OCI-LY7 (cell line): Measurements from ENCODE around the gene ZNF513. TPM values are rescaled to one million over a fixed set of nuclear protein-coding genes. Genes with fewer than 3 reads are reported as not detected.

Experiments
- BruUV-seq: library from RNA; stranded (reverse); fragments of 400-500 nt; replicated peaks from 2 replicates; lab custom pipeline; 2021; lab: Mats Ljungman, UMichigan
- CTCF ChIA-PET: fragments of 300-600 bp; sonication (Branson Sonifier 250); formaldehyde crosslinking; loops from one replicate; lab custom pipeline; 2022; ENCODE audit warnings: antibody characterized with exemption; ENCODE audit not compliant: unreplicated experiment; lab: Charles Lee
- POLR2A ChIA-PET: fragments of 300-600 bp; sonication (Branson Sonifier 250); formaldehyde crosslinking; loops from one replicate; lab custom pipeline; 2022; ENCODE audit warnings: antibody characterized with exemption; lab: Charles Lee
- DNase-seq: peaks from one replicate; pipeline ENCODE4 v3.0.0-alpha.2; 2015; ENCODE audit warnings: low spot score
- H2AFZ ChIP-seq: fragments of 200-600 bp; sonication (generic), shearing (Covaris generic); 2 replicates; pipeline ENCODE4 v1.6.1; 2014; ENCODE audit warnings: mild to moderate bottlenecking, antibody characterized with exemption, low read length, moderate library complexity
- H3K27ac ChIP-seq: fragments of 200-600 bp; sonication (generic); 2 replicates; pipeline ENCODE4 v1.5.1; 2014; ENCODE audit warnings: mixed run types, low read depth, mild to moderate bottlenecking, moderate library complexity, low read length, inconsistent platforms; ENCODE audit not compliant: poor library complexity, severe bottlenecking
- H3K36me3 ChIP-seq: fragments of 200-600 bp; sonication (generic); 2 replicates; pipeline ENCODE4 v1.6.1; 2014; ENCODE audit warnings: mild to moderate bottlenecking, antibody characterized with exemption, low read length, moderate library complexity, mixed read lengths; ENCODE audit not compliant: insufficient read depth
- H3K4me1 ChIP-seq: fragments of 200-600 bp; sonication (generic); 2 replicates; pipeline ENCODE4 v1.5.1; 2014; ENCODE audit warnings: mild to moderate bottlenecking, low read length; ENCODE audit not compliant: insufficient read depth, poor library complexity, severe bottlenecking
- H3K4me2 ChIP-seq: fragments of 200-600 bp; sonication (generic); 2 replicates; pipeline ENCODE4 v1.6.1; 2014; ENCODE audit warnings: mild to moderate bottlenecking, low read length
- H3K4me3 ChIP-seq: fragments of 200-600 bp; sonication (generic); 2 replicates; pipeline ENCODE4 v1.5.1; 2014; ENCODE audit warnings: mild to moderate bottlenecking, low read depth, low read length; ENCODE audit not compliant: poor library complexity, severe bottlenecking
- H3K79me2 ChIP-seq: fragments of 200-600 bp; sonication (generic); 2 replicates; pipeline ENCODE4 v1.6.1; 2016; ENCODE audit warnings: low read depth, mild to moderate bottlenecking, low read length, moderate library complexity, mixed read lengths; ENCODE audit not compliant: insufficient read depth
- H3K9me2 ChIP-seq: fragments of 200-600 bp; sonication (generic); 2 replicates; pipeline ENCODE4 v1.6.1; 2016; ENCODE audit warnings: mild to moderate bottlenecking, low read length, mixed read lengths; ENCODE audit not compliant: insufficient read depth
- H3K9me3 ChIP-seq: fragments of 200-600 bp; sonication (generic); 2 replicates; pipeline ENCODE4 v1.6.1; 2014; ENCODE audit warnings: mild to moderate bottlenecking, mixed run types, low read length, mixed read lengths
- H4K20me1 ChIP-seq: fragments of 200-600 bp; sonication (generic); 2 replicates; pipeline ENCODE4 v1.6.1; 2014; ENCODE audit warnings: mild to moderate bottlenecking, antibody characterized with exemption, low read length, moderate library complexity, mixed read lengths; ENCODE audit not compliant: insufficient read depth
- CTCF ChIP-seq: fragments of 200-600 bp; sonication (generic); conservative IDR thresholded peaks from 2 replicates; pipeline ENCODE4 v1.5.1; 2014; ENCODE audit warnings: mild to moderate bottlenecking, antibody characterized with exemption, low read length, moderate library complexity, mixed read lengths
- EZH2phosphoT487 ChIP-seq: fragments of 200-600 bp; sonication (generic); IDR thresholded peaks from 2 replicates; pipeline ENCODE4 v1.6.1; 2018; ENCODE audit warnings: low read depth, borderline replicate concordance, mild to moderate bottlenecking, mixed run types, antibody characterized with exemption, low read length, moderate library complexity, mixed read lengths
- intact Hi-C: fragments of 100-400 bp; cut with micrococcal nuclease; formaldehyde crosslinking; loops from one replicate; pipeline ENCODE4 v1.10.0; 2022; ENCODE audit not compliant: unreplicated experiment
- total RNA-seq, 2 experiments: library from RNA; depleted of rRNA in 1 of 2; stranded (reverse); fragments of >200 nt in 1 of 2; shearing (Covaris generic) in 1 of 2; gene quantifications; 2 replicates each; pipeline ENCODE4 v1.2.3, GENCODE V29; 2014 to 2022

Gene ZNF513
- total RNA-seq, 2 experiments from 2014 or later: 10.0 to 10.9 TPM

GRCh38 chr2:27347641-27348040, 32.9 kb downstream of the ZNF513 start:
- no peak for TF ChIP-seq CTCF
- TF ChIP-seq EZH2phosphoT487: no peak
- peaks cover 14% of the 10 kb centered on the region for H3K4me1 ChIP-seq
- no peaks in the 10 kb centered on the region for H3K9me2 ChIP-seq
- no peak overlapping the region for H3K4me3 ChIP-seq
- no TSS peak for BruUV-seq
- POLR2A ChIA-PET: interaction anchor here (0.6 kb wide), 3 partner anchors 236 to 385 kb away, joined by 3 to 4 read pairs (median 3); no protein-coding TSS in a partner anchor
- H3K36me3 ChIP-seq: peaks cover 41% of the 10 kb centered on the region
- H3K9me3 ChIP-seq: no peaks in the 10 kb centered on the region
- H3K4me2 ChIP-seq: no peak overlapping the region
- H4K20me1 ChIP-seq: no peaks in the 10 kb centered on the region
- peaks cover 71% of the 10 kb centered on the region for H3K79me2 ChIP-seq
- no peak overlapping the region for H3K27ac ChIP-seq
- H2AFZ ChIP-seq: no peak overlapping the region
- intact Hi-C loops: no loop called here
- CTCF ChIA-PET: no interaction called here
- DNase-seq: no peak

- H3K27ac ChIP-seq: no peak overlapping the region
- intact Hi-C loops: no loop called here
- no peak overlapping the region for H2AFZ ChIP-seq
- no peaks in the 10 kb centered on the region for H3K79me2 ChIP-seq
- H4K20me1 ChIP-seq: no peaks in the 10 kb centered on the region
- BruUV-seq: no TSS peak
- H3K9me2 ChIP-seq: no peaks in the 10 kb centered on the region
- DNase-seq: no peak
- no peak overlapping the region for H3K4me2 ChIP-seq
- ChIA-PET CTCF (no interaction called here), POLR2A (interaction anchor here (0.6 kb wide), 1 partner anchor 100 kb away, joined by 3 read pairs; no protein-coding TSS in a partner anchor)
- TF ChIP-seq CTCF: no peak
- TF ChIP-seq EZH2phosphoT487: no peak
- H3K4me1 ChIP-seq: no peaks in the 10 kb centered on the region
- no peaks in the 10 kb centered on the region for H3K9me3 ChIP-seq
- H3K36me3 ChIP-seq: peaks cover 91% of the 10 kb centered on the region
- H3K4me3 ChIP-seq: no peak overlapping the region
These were observed 44.4 kb downstream of the ZNF513 start for GRCh38 chr2:27336173-27336572.

GRCh38 chr2:27335311-27335710, 45.2 kb downstream of the ZNF513 start:
- Histone ChIP-seq H4K20me1 (no peaks in the 10 kb centered on the region), H3K4me3 (no peak overlapping the region), H3K9me3 (no peaks in the 10 kb centered on the region), H3K27ac (no peak overlapping the region), H3K9me2 (no peaks in the 10 kb centered on the region), H3K36me3 (peaks cover 91% of the 10 kb centered on the region), H2AFZ (no peak overlapping the region), H3K4me1 (no peaks in the 10 kb centered on the region), H3K4me2 (no peak overlapping the region), H3K79me2 (no peaks in the 10 kb centered on the region)
- intact Hi-C loops: no loop called here
- DNase-seq: no peak
- BruUV-seq: no TSS peak
- TF ChIP-seq CTCF (no peak), EZH2phosphoT487 (no peak)
- ChIA-PET CTCF (no interaction called here), POLR2A (interaction anchor here (0.5 kb wide), 1 partner anchor 19 kb away, joined by 3 read pairs; no protein-coding TSS in a partner anchor)

Other genes with a start within 250 kb of the ZNF513 start
- gene PREB, start 246.1 kb downstream of the ZNF513 start, total RNA-seq (2014; rRNA removed; shearing (Covaris generic)): 113 and 116 TPM in 2 replicates
- 96.8 and 106 TPM in 2 replicates for gene PREB, start 246.1 kb downstream of the ZNF513 start, total RNA-seq (2022)
- gene PRR30, start 241.3 kb downstream of the ZNF513 start, total RNA-seq (2014; rRNA removed; shearing (Covaris generic)): not detected in 2 replicates
- not detected in 2 replicates for gene PRR30, start 241.3 kb downstream of the ZNF513 start, total RNA-seq (2022)
- not detected in 2 replicates for gene TCF23, start 231.7 kb downstream of the ZNF513 start, total RNA-seq (2014; rRNA removed; shearing (Covaris generic))
- 0.25 TPM in 1 of 2 replicates, not detected in the other for gene TCF23, start 231.7 kb downstream of the ZNF513 start, total RNA-seq (2022)
- 75.4 and 93.3 TPM in 2 replicates for gene ATRAID, start 168.7 kb downstream of the ZNF513 start, total RNA-seq (2014; rRNA removed; shearing (Covaris generic))
- gene ATRAID, start 168.7 kb downstream of the ZNF513 start, total RNA-seq (2022): 92.7 and 92.8 TPM in 2 replicates
- 50.1 and 55.5 TPM in 2 replicates for gene SLC5A6, start 168.5 kb downstream of the ZNF513 start, total RNA-seq (2014; rRNA removed; shearing (Covaris generic))
- 47.9 and 60.1 TPM in 2 replicates for gene SLC5A6, start 168.5 kb downstream of the ZNF513 start, total RNA-seq (2022)
- gene CAD, start 163.4 kb downstream of the ZNF513 start, total RNA-seq (2014; rRNA removed; shearing (Covaris generic)): 118 and 132 TPM in 2 replicates
- gene CAD, start 163.4 kb downstream of the ZNF513 start, total RNA-seq (2022): 166 and 173 TPM in 2 replicates
- gene SLC30A3, start 117.7 kb downstream of the ZNF513 start, total RNA-seq (2014; rRNA removed; shearing (Covaris generic)): 14.0 and 23.3 TPM in 2 replicates
- gene SLC30A3, start 117.7 kb downstream of the ZNF513 start, total RNA-seq (2022): 61.0 and 71.6 TPM in 2 replicates
- gene DNAJC5G, start 105.3 kb downstream of the ZNF513 start, total RNA-seq (2014; rRNA removed; shearing (Covaris generic)): 2.7 and 4.7 TPM in 2 replicates
- 18.1 and 18.2 TPM in 2 replicates for gene DNAJC5G, start 105.3 kb downstream of the ZNF513 start, total RNA-seq (2022)
- gene TRIM54, start 98.3 kb downstream of the ZNF513 start, total RNA-seq (2014; rRNA removed; shearing (Covaris generic)): 2.1 and 6.4 TPM in 2 replicates
- gene TRIM54, start 98.3 kb downstream of the ZNF513 start, total RNA-seq (2022): 13.6 and 18.8 TPM in 2 replicates
- 5.9 and 6.4 TPM in 2 replicates for gene UCN, start 72.3 kb downstream of the ZNF513 start, total RNA-seq (2014; rRNA removed; shearing (Covaris generic))
- 7.2 and 8.5 TPM in 2 replicates for gene UCN, start 72.3 kb downstream of the ZNF513 start, total RNA-seq (2022)
- 54.1 and 63.9 TPM in 2 replicates for gene MPV17, start 57.6 kb downstream of the ZNF513 start, total RNA-seq (2014; rRNA removed; shearing (Covaris generic))
- 98.0 and 109 TPM in 2 replicates for gene MPV17, start 57.6 kb downstream of the ZNF513 start, total RNA-seq (2022)
- 54.2 and 56.9 TPM in 2 replicates for gene GTF3C2, start 24.0 kb downstream of the ZNF513 start, total RNA-seq (2014; rRNA removed; shearing (Covaris generic))
- gene GTF3C2, start 24.0 kb downstream of the ZNF513 start, total RNA-seq (2022): 70.3 and 77.7 TPM in 2 replicates
- 23.9 and 27.0 TPM in 2 replicates for gene EIF2B4, start 10.4 kb downstream of the ZNF513 start, total RNA-seq (2014; rRNA removed; shearing (Covaris generic))
- gene EIF2B4, start 10.4 kb downstream of the ZNF513 start, total RNA-seq (2022): 32.9 and 33.1 TPM in 2 replicates
- gene SNX17, start 10.1 kb downstream of the ZNF513 start, total RNA-seq (2014; rRNA removed; shearing (Covaris generic)): 63.1 and 66.0 TPM in 2 replicates
- gene SNX17, start 10.1 kb downstream of the ZNF513 start, total RNA-seq (2022): 86.8 and 97.4 TPM in 2 replicates
- 101 and 113 TPM in 2 replicates for gene PPM1G, start 28.9 kb upstream of the ZNF513 start, total RNA-seq (2014; rRNA removed; shearing (Covaris generic))
- gene PPM1G, start 28.9 kb upstream of the ZNF513 start, total RNA-seq (2022): 138 and 147 TPM in 2 replicates
- 27.9 and 28.5 TPM in 2 replicates for gene NRBP1, start 47.9 kb upstream of the ZNF513 start, total RNA-seq (2014; rRNA removed; shearing (Covaris generic))
- gene NRBP1, start 47.9 kb upstream of the ZNF513 start, total RNA-seq (2022): 46.0 and 48.5 TPM in 2 replicates
- 1.9 and 10.9 TPM in 2 replicates for gene KRTCAP3, start 61.6 kb upstream of the ZNF513 start, total RNA-seq (2014; rRNA removed; shearing (Covaris generic))
- gene KRTCAP3, start 61.6 kb upstream of the ZNF513 start, total RNA-seq (2022): 6.9 and 8.3 TPM in 2 replicates
- gene IFT172, start 109.0 kb upstream of the ZNF513 start, total RNA-seq (2014; rRNA removed; shearing (Covaris generic)): 20.4 and 26.8 TPM in 2 replicates
- 13.7 and 13.9 TPM in 2 replicates for gene IFT172, start 109.0 kb upstream of the ZNF513 start, total RNA-seq (2022)
- not detected in 2 replicates for gene FNDC4, start 114.5 kb upstream of the ZNF513 start, total RNA-seq (2014; rRNA removed; shearing (Covaris generic))
- gene FNDC4, start 114.5 kb upstream of the ZNF513 start, total RNA-seq (2022): not detected in 2 replicates
- gene GCKR, start 116.1 kb upstream of the ZNF513 start, total RNA-seq (2014; rRNA removed; shearing (Covaris generic)): not detected in 2 replicates
- not detected in 2 replicates for gene GCKR, start 116.1 kb upstream of the ZNF513 start, total RNA-seq (2022)
- 40.7 and 54.0 TPM in 2 replicates for gene ZNF512, start 202.3 kb upstream of the ZNF513 start, total RNA-seq (2014; rRNA removed; shearing (Covaris generic))
- 51.1 and 57.8 TPM in 2 replicates for gene ZNF512, start 202.3 kb upstream of the ZNF513 start, total RNA-seq (2022)
- gene CCDC121, start 248.3 kb upstream of the ZNF513 start, total RNA-seq (2014; rRNA removed; shearing (Covaris generic)): 5.1 and 9.2 TPM in 2 replicates
- gene CCDC121, start 248.3 kb upstream of the ZNF513 start, total RNA-seq (2022): 4.7 and 7.7 TPM in 2 replicates
- gene GPN1, start 248.3 kb upstream of the ZNF513 start, total RNA-seq (2014; rRNA removed; shearing (Covaris generic)): 29.5 and 31.1 TPM in 2 replicates
- gene GPN1, start 248.3 kb upstream of the ZNF513 start, total RNA-seq (2022): 36.6 and 42.2 TPM in 2 replicates